Fibroblast of lung (primary cell): ENCODE results near the gene KRTAP4-4. TPM values are rescaled to one million over a fixed set of nuclear protein-coding genes. Genes with fewer than 3 reads are reported as not detected.

Experiments used
- DNase-seq, 2 donors: peaks; one replicate each; pipeline versions ENCODE4 v3.0.0 to v3.0.0-alpha.2; 2010; ENCODE audit warnings: low read depth in 2 of 2
- H2AFZ ChIP-seq: 2 replicates; pipeline ENCODE4 v1.5.1; 2012; ENCODE audit warnings: low read length, control low read depth, inconsistent platforms
- H3K27ac ChIP-seq: 2 replicates; pipeline ENCODE4 v1.5.1; 2011; ENCODE audit warnings: low read length, control low read depth; ENCODE audit not compliant: insufficient read depth
- H3K27me3 ChIP-seq: 2 replicates; pipeline ENCODE4 v1.5.1; 2011; ENCODE audit warnings: mild to moderate bottlenecking, low read length; ENCODE audit not compliant: control insufficient read depth, insufficient read depth
- H3K36me3 ChIP-seq: 2 replicates; pipeline ENCODE4 v1.5.1; 2011; ENCODE audit warnings: low read length; ENCODE audit not compliant: control insufficient read depth, insufficient read depth
- H3K4me1 ChIP-seq: 2 replicates; pipeline ENCODE4 v1.5.1; 2011; ENCODE audit warnings: low read length; ENCODE audit not compliant: control insufficient read depth, insufficient read depth; ENCODE audit errors: extremely low read depth
- H3K4me2 ChIP-seq: 2 replicates; pipeline ENCODE4 v1.5.1; 2011; ENCODE audit warnings: low read length, control low read depth; ENCODE audit not compliant: insufficient read depth; ENCODE audit errors: extremely low read depth
- H3K4me3 ChIP-seq, 4 experiments: fragments of 200-600 bp in 1 of 4; sonication (generic) in 1 of 4; replicated peaks in 1 of 4; 2 replicates each; pipeline ENCODE4 v1.5.1; 2011 to 2016; ENCODE audit warnings: low read length in 4 of 4, low read depth in 3 of 4, mild to moderate bottlenecking in 3 of 4, control low read depth in 2 of 4, inconsistent platforms in 1 of 4, mixed read lengths in 1 of 4; ENCODE audit not compliant: insufficient read depth in 1 of 4; ENCODE audit errors: control extremely low read depth in 1 of 4
- H3K79me2 ChIP-seq: 2 replicates; pipeline ENCODE4 v1.5.1; 2012; ENCODE audit warnings: mild to moderate bottlenecking, low read length, inconsistent platforms; ENCODE audit not compliant: control insufficient read depth, insufficient read depth
- H3K9ac ChIP-seq: 2 replicates; pipeline ENCODE4 v1.5.1; 2011; ENCODE audit warnings: mild to moderate bottlenecking, low read length, control low read depth; ENCODE audit not compliant: insufficient read depth
- H3K9me3 ChIP-seq: 2 replicates; pipeline ENCODE4 v1.5.1; 2012; ENCODE audit warnings: low read depth, low read length; ENCODE audit not compliant: control insufficient read depth, insufficient read depth
- H4K20me1 ChIP-seq: 2 replicates; pipeline ENCODE4 v1.5.1; 2011; ENCODE audit warnings: low read length; ENCODE audit not compliant: control insufficient read depth, insufficient read depth; ENCODE audit errors: extremely low read depth
- EZH2 ChIP-seq: IDR thresholded peaks from 2 replicates; pipeline ENCODE4 v1.5.1; 2012; ENCODE audit warnings: low read length, control low read depth, mild to moderate bottlenecking; ENCODE audit errors: missing control alignments
- polyA minus RNA-seq: library from RNA; depleted of rRNA, polyadenylated mRNA; stranded (reverse); fragments of >200 nt; gene quantifications from 2 replicates; pipeline ENCODE4 v1.2.3, GENCODE V29; 2011; ENCODE audit warnings: low replicate concordance
- polyA plus RNA-seq, 2 donors: library from polyadenylated mRNA; depleted of rRNA in 1 of 2; stranded (reverse) in 1 of 2; unstranded in 1 of 2; fragments of >200 nt; gene quantifications; 2 replicates each; pipeline ENCODE4 v1.2.1, GENCODE V29; 2011 to 2012; ENCODE audit warnings: missing spikeins in 1 of 2
- total RNA-seq: library from RNA; depleted of rRNA; stranded (reverse); fragments of >200 nt; gene quantifications from 2 replicates; pipeline ENCODE4 v1.2.1, GENCODE V29; 2014
- TF ChIP-seq, protein P1 (sequence below), 2 donors: IDR thresholded peaks in 1 of 2; conservative IDR thresholded peaks in 1 of 2; 1 replicate in 1 of 2; 2 replicates in 1 of 2; pipeline ENCODE4 v1.5.1; 2011 to 2012; ENCODE audit warnings: low read length in 2 of 2, control low read depth in 1 of 2, inconsistent platforms in 1 of 2, low read depth in 1 of 2, mild to moderate bottlenecking in 1 of 2

The KRTAP4-4 gene
- total RNA-seq (not detected in 2 replicates), polyA plus RNA-seq (not detected in 2 replicates), polyA minus RNA-seq (not detected in 2 replicates)
- not detected in 2 replicates for polyA plus RNA-seq (2012)

DNA sequence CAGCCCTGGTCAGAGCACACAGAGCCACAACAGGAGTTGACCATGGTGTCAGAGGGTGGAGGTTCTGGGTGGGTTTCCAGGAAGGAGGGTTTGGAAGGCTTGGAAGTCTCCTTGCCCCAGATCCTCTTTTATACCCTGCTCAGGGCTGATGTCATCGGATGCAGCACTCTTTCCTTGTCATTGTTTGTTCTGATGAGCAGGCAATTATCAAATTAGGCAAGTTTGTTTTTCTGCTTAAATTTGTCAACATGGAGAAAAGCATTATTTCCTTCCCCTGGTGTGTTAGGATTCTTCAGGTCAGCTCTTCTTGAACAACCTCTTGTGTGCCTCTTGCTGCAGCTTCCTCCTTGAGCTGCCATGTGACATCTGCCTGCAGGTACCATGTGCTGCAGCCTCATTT lies at the start of gene KRTAP4-4:
KRTAP4-4 (minus strand) TSS at position 101 of the 400 bp plus-strand sequence; CDS start at position 44, 57 bp downstream.
- no peak within 1 kb of the TSS for H3K9ac ChIP-seq
- no peak within 1 kb of the TSS for H3K27ac ChIP-seq
- H4K20me1 ChIP-seq: no peaks in the 10 kb centered on the region
- H3K27me3 ChIP-seq: no peaks in the 10 kb centered on the region
- H3K4me1 ChIP-seq: no peaks in the 10 kb centered on the region
- no peak within 1 kb of the TSS for H3K4me3 ChIP-seq
- no peak within 1 kb of the TSS for H3K4me2 ChIP-seq
- TF ChIP-seq, protein P1, sequence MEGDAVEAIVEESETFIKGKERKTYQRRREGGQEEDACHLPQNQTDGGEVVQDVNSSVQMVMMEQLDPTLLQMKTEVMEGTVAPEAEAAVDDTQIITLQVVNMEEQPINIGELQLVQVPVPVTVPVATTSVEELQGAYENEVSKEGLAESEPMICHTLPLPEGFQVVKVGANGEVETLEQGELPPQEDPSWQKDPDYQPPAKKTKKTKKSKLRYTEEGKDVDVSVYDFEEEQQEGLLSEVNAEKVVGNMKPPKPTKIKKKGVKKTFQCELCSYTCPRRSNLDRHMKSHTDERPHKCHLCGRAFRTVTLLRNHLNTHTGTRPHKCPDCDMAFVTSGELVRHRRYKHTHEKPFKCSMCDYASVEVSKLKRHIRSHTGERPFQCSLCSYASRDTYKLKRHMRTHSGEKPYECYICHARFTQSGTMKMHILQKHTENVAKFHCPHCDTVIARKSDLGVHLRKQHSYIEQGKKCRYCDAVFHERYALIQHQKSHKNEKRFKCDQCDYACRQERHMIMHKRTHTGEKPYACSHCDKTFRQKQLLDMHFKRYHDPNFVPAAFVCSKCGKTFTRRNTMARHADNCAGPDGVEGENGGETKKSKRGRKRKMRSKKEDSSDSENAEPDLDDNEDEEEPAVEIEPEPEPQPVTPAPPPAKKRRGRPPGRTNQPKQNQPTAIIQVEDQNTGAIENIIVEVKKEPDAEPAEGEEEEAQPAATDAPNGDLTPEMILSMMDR (conservative IDR thresholded peaks at IDR 0.05 in 1 of 2, IDR thresholded peaks at IDR 0.05 in 1 of 2; ENCODE audit: low read depth in 1 of 2, low read length in 2 of 2): no peak
- no peak for TF ChIP-seq EZH2
- no peaks in the 10 kb centered on the region for H3K9me3 ChIP-seq
- H2AFZ ChIP-seq: no peak within 1 kb of the TSS
- H3K36me3 ChIP-seq: no peaks in the 10 kb centered on the region
- DNase-seq: no peak
- H3K79me2 ChIP-seq: no peaks in the 10 kb centered on the region

DNA sequence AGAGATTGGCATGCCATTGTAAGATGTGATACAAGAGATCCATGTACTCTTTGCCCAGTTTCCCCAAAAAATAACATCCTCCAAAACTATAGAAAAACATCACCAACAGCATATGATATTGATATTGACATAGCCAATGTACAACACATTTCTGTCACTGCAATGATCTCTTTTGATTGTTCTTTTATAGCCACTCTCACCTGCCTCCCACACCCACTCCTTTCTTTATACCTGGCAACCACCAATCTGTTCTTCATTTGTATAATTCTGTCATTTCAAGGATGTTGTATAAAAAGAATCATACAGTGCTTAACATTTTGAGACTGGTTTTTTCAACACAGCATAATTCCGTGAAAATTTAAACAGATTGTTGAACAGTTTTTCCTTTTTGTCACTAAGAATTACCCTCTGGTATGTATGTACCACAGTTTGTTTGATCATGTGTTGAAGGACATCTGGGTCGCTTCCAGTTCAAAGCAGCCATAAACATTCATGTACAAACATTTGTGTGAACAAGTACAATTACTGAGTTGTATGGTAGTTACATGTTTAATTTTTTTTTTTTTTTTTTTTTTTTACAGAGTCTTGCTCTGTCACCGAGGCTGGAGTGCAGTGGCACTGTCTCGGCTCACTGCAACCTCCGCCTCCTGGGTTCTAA lies 39.0 kb upstream of the KRTAP4-4 start:
- Histone ChIP-seq H3K79me2 (no peaks in the 10 kb centered on the region), H3K36me3 (no peaks in the 10 kb centered on the region), H2AFZ (no peak overlapping the region), H3K9me3 (no peaks in the 10 kb centered on the region), H4K20me1 (no peaks in the 10 kb centered on the region), H3K4me2 (no peak overlapping the region), H3K4me3 (no peak overlapping the region), H3K27ac (no peak overlapping the region), H3K4me1 (no peaks in the 10 kb centered on the region), H3K27me3 (no peaks in the 10 kb centered on the region), H3K9ac (no peak overlapping the region)
- TF ChIP-seq, protein P1 (conservative IDR thresholded peaks at IDR 0.05 in 1 of 2, IDR thresholded peaks at IDR 0.05 in 1 of 2; ENCODE audit: low read depth in 1 of 2, low read length in 2 of 2): no peak
- no peak for TF ChIP-seq EZH2
- DNase-seq: no peak

DNA sequence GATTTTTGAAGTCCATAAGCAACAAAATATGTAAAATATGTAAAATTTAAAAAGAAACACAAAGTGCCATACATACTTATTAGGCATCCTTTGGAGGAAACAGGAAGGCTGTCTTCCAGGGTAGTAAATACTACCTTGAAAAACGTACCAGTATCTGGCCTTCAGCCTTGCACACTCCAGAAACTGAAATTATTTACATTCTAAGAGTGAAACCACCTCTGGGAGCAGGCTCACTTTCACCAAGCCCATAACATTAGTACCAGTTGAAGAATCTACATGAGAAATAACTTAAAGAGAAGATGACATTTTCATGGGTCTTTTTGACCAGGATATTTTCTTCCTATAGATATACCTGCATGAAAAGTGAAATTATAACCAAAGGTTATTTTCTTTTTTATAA lies 35.5 kb upstream of the KRTAP4-4 start:
- Histone ChIP-seq H2AFZ (no peak overlapping the region), H3K27me3 (no peaks in the 10 kb centered on the region)
- TF ChIP-seq EZH2: no peak

More for the DNA sequence above, 35.5 kb upstream of the KRTAP4-4 start:
- H3K79me2 ChIP-seq: no peaks in the 10 kb centered on the region
- no peak overlapping the region for H3K9ac ChIP-seq
- DNase-seq: no peak
- no peaks in the 10 kb centered on the region for H3K36me3 ChIP-seq
- no peak overlapping the region for H3K27ac ChIP-seq
- H3K4me3 ChIP-seq: no peak overlapping the region
- no peaks in the 10 kb centered on the region for H4K20me1 ChIP-seq
- H3K9me3 ChIP-seq: no peaks in the 10 kb centered on the region
- H3K4me2 ChIP-seq: no peak overlapping the region
- no peaks in the 10 kb centered on the region for H3K4me1 ChIP-seq
